ENCODE results near the gene DAGLA.

The DAGLA gene

GRCh38 chr11:61730240-61730994 lies 50.2 kb downstream of the DAGLA start:
- DNase-seq (ENCODE audit: low spot score), result no peak

DNA sequence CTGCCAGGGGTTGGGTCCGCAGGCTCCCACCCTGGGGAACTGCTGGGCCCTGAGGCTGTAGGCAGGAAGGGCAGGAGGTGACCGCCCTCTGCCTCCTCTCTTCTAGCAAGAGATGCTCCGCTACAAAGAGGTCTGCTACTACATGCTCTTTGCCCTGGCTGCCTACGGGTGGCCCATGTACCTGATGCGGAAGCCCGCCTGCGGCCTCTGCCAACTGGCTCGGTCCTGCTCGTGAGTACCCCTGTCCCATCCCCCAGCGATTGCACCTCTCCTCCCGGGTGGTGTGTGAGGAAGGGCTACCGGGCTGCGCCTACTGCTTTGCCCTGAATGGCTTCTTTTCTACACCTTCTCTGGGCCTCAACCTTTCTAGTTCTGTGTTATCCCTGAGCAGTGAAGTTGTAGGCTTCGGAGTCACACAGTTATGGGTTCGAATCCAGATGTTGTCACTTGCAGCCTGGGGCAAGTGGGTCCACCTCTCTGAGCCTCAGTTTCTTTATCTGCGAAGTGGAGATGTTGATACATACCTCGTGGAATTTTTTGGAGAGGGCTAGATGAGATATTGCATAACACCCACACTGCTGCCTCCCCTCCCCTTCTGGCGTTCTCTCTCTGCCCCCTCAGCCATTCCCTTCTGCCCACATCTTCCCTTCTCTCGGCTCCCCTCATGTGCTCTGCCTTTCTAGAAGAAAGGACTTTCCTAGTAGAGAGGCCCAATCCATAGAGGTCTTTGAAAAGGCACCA lies 51.2 kb downstream of the DAGLA start:
- no peak for DNase-seq (ENCODE audit: low spot score)

DNA sequence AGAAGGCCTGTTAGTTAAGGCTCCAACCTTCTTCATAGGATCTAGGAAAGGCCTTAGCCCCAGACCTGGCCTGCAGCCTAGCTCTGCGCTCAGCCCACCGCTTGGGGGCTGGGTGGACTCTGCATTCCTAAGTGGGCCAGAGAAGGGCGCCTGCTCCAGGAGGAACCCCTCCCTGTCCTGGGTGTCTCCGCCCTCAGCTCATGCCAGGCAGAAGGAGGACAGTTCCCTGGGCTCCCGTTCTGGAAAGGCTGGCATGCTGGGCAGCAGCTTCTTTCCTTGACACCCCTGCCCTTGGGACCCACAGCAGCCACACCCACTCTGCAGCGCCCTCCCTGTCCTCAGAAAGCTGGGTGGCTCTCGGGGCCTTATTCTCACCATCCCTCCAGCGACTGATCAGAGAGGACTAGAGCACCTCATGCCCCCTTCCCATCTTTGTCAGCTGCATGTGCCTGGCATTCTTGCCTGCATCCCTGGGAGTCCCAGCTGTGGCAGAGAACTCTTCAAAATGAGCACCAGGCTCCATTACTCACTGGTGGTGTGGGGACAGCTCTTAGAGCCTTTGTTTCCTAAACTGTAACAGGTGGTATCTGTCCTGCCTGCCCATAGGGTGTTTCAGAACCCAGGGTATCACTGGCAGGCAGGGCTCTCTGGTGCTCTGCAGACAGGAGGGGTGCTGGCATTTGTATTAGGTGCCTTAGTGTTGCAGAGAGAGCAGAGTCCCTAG lies 51.9 kb downstream of the DAGLA start:
- no peak for DNase-seq (ENCODE audit: low spot score)

- DNase-seq (ENCODE audit: low spot score), result no peak
Observed at GRCh38 chr11:61732705-61733104, 52.5 kb downstream of the DAGLA start.

DNA sequence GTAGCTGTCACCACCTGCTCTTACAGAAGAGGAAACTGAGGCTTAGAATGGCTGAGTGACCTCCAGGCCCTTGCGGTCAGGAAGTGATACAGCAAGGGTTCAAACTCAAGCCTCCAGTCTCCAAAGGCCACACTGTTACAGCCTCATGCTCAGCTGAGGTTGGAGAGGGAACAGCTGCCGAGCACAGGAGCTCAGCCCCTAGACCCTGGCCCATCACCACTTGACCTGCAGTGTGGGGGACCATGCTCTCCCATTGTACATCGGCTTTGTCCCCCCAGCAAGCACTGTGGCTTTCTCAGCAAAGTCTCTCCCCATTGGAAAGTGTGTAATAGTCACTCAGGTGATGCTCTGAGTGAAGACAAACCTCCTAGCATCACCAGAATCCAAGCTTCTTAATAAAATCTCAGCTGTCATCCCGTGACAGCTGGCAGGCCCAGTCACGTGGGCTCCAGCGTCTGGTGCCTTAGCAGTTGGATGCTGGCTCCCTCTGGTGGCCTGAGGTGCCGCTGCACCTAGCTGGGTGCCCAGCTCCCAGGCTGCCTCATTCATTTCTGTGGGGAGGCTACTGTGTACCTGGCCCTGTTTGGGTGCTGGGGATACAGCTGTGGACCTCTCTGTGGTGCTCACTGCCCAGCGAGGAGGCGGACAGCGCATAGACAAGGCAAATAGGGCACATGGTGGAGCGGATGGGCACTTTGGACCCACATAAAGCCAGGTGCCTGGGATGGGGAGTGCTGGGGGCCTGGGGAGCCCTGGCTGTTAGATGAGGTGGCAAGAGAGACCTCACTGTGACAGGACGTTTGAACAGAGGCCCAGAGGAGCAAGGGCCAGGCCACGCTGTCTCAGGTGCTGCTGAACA lies 53.2 kb downstream of the DAGLA start:
- DNase-seq (ENCODE audit: low spot score), result peak; percentile 85

GRCh38 chr11:61734767-61735166 lies 54.6 kb downstream of the DAGLA start:
- no peak for DNase-seq (ENCODE audit: low spot score)

DNA sequence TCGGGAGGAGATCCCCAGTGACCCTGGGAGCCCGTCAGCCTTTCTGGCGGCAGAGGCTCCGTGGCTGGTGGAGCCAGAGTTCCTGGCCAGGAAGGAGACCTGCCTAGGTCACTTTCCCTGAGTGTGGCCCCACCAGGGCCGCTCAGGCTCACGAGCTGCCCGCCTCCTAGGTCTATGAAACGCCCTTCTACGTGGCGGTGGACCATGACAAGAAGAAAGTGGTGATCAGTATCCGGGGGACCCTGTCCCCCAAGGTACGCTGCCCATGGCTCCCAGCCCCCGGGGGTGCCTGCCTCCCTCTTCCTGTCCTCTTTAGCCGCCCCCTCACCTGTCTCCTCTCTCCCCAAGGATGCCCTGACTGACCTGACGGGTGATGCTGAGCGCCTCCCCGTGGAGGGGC lies 55.2 kb downstream of the DAGLA start:
- DNase-seq (ENCODE audit: low spot score), result no peak

GRCh38 chr11:61736310-61736709 lies 56.1 kb downstream of the DAGLA start:
- DNase-seq (ENCODE audit: low spot score), result no peak

- no peak for DNase-seq (ENCODE audit: low spot score)
Observed at GRCh38 chr11:61737131-61737530, 56.9 kb downstream of the DAGLA start.

DNA sequence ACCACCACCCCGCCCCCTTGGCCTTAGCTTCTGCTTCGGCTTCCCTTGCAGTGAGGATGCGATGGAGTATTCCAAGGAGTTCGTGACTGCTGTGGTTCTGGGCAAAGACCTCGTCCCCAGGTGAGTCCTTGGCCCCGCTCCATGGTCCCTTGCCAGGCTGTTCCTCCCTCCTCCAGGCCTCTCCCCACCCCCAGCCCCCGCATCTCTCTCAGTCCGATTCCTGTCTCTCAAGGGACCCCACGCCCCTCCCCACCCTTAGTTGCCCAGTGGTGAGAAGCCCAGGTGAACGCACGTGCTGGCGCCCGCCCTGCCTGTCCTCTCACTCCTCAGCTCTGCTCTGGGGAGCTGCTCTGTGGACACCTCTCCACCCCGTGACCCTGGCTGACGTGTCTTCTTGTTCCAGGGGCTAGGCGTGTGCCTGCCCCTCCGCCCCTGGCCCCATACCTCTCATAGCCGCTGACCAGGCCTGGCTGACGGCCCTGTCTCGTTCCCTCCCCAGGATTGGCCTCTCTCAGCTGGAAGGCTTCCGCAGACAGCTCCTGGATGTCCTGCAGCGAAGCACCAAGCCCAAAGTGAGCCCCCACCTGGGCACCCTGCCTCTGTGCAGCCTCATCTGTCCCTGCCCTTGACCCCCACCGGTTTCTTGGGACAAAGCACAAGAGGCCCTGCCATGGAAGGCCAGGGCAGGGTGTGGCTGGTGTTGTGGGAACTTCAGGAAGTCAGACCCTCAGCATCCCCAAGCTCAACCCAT lies 57.6 kb downstream of the DAGLA start:
- DNase-seq (ENCODE audit: low spot score), result no peak

DNA sequence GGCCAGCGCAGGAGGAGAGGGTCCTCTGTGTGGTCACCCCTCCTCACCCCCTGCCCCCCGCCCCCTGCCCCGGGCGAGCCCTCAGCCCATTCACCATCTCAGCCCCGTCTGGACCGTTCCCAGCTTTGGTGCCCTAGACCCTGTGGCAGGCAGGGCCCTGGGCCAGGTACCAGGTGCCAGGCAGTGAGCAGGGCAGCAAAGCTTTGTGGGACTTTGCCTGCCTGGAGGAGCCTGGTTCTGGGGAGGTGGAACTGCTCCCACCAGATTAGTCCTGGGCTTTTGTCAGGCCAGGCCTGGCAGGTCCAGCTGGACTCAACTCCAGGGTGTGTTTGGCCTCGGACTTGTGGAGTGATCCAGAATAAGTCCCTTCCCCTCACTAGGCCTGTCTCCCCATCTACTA lies 58.6 kb downstream of the DAGLA start:
- DNase-seq (ENCODE audit: low spot score), result no peak

- DNase-seq (ENCODE audit: low spot score), result no peak
Observed at GRCh38 chr11:61739413-61739812, 59.2 kb downstream of the DAGLA start.

GRCh38 chr11:61739966-61740365 lies 59.8 kb downstream of the DAGLA start:
- DNase-seq (ENCODE audit: low spot score), result no peak

GRCh38 chr11:61742391-61742790 lies 62.2 kb downstream of the DAGLA start:
- no peak for DNase-seq (ENCODE audit: low spot score)

- DNase-seq (ENCODE audit: low spot score), result no peak
Observed at GRCh38 chr11:61743486-61744095, 63.4 kb downstream of the DAGLA start.

- DNase-seq (ENCODE audit: low spot score), result no peak
Observed at GRCh38 chr11:61744181-61744580, 64.0 kb downstream of the DAGLA start.

DNA sequence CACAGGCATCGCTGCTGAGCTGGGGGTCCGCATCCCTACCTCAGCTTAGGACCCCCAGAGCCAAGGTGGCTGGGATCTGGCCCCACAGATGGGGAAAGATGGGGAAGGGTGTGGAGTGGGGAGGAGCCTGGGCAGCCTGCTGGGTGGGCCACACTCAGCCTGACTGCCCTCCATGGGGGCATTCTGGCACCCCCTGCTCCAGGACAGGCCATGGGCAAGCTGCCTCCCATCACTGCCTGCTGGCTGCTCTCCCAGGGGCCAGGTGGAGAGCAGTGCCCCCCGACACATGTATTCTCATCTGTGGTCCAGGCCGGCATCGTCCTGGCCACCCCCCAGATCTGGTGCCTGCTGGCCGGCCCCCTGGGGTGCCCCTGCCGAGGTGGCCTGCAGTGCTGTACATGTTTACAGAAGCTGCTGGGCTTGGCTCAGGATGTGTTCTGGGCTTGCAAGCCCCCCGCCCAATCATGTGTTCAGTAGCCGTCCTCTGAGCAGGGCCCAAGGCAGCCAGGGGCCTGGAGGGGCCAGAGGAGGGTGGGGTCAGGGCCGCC lies 64.5 kb downstream of the DAGLA start:
- no peak for DNase-seq (ENCODE audit: low spot score)

GRCh38 chr11:61745781-61746441 lies 65.7 kb downstream of the DAGLA start:
- no peak for DNase-seq (ENCODE audit: low spot score)

DNA sequence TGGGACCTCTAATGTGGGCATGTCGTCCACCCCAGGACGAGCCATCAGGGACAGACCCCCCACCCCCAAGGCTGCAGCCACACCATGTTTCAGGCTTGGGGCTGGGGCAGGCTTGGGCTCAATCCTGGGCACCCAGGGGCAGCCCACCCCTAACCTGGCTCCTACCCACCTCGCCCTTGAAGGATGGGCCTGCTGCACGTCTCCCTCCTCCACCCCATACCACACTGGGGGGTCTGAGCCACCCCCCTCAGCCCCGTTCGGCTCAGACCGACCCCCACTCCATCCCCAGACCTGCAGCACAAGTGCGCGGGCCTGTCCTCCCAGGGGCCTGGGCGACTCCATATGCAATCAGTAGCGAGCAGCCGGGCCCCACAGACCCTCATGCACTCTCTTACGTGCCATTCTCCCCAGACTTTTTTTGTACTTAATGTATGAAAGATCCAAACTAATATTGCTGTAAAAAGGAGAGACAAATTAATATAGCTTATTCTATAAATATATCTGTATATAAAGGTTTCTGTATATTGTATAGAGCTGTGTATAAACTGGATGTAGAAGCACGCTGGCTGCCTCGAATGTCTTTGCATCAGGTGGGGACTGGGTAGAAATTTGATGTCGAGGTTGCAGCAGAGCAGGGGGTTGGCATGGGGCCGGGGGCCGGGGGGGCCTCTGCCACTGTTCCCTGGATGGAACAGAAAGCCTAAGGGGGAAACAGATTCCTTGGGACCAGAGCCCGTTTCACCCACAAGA lies 66.4 kb downstream of the DAGLA start:
- DNase-seq (ENCODE audit: low spot score), result no peak
